GM04504 (cell line): ENCODE data around the gene CASTOR1.

Experiments
- DNase-seq: peaks from one replicate; pipeline ENCODE4 v3.0.0-alpha.2; 2012; ENCODE audit warnings: low read depth

Gene CASTOR1

GRCh38 chr22:30263883-30264282, 25.4 kb downstream of the CASTOR1 start:
- no peak for DNase-seq

- no peak for DNase-seq
Measured at GRCh38 chr22:30262917-30263741, 26.2 kb downstream of the CASTOR1 start.

DNA sequence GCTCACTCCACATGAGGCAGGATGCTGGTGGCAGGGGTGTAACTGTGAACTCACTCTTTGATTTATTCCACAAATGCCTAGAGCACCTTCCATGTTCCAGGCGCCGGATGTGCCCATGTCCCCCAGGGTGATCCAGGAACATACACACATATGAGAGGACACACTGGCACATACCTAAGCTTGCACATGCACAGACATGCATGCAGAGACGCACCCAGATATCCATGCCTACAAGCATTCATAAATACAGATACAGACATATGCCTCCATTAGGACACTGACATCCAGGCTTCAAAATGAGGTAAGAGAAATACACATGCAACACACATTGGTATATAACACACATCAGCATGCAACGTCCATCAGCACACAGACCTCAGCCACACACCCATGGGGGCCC, 27.2 kb downstream of the CASTOR1 start:
- no peak for DNase-seq

DNA sequence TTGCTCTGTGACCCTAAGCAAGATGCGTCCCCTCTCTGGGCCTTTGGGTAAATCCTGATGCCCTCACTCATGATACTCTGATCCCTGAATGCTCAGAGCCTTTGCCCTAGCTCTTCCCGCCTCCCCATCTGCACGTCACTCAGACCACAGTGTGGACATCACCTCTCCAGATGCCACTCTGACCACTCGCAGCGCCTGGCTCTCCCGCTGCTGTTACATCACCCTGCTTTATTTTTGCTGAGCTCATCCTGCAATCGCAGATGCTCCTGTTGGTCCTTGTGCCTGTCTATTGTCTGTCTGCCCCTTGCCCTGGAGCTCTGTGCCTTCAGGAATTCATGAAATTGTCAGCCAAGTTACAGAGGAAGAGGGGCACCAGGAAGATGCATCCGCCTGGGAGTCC, 28.2 kb downstream of the CASTOR1 start:
- DNase-seq = no peak

DNA sequence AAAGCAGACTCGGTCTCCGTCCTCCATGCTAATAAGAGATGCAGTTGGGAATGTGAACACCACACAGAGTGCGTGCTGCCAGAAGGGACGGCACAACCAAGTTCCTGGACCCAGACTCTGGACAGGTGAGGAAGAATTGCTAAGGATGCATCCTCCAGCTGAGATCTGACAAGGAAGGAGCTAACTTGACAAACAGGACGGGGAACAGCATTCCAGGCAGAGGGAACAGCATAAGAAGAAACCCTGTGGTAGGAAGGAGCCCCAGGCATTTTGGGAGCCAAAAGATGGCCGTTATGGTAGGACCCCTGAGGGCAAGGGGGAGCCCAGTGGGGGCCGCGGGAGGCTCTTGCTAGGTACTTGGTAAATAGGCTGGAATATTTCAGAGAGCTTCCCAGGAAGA, 28.6 kb downstream of the CASTOR1 start:
- no peak for DNase-seq

GRCh38 chr22:30260276-30260675, 29.0 kb downstream of the CASTOR1 start:
- no peak for DNase-seq

GRCh38 chr22:30254314-30254713, 35.0 kb downstream of the CASTOR1 start:
- DNase-seq = no peak

- DNase-seq = no peak
Measured at GRCh38 chr22:30253205-30253852, 36.0 kb downstream of the CASTOR1 start.

DNA sequence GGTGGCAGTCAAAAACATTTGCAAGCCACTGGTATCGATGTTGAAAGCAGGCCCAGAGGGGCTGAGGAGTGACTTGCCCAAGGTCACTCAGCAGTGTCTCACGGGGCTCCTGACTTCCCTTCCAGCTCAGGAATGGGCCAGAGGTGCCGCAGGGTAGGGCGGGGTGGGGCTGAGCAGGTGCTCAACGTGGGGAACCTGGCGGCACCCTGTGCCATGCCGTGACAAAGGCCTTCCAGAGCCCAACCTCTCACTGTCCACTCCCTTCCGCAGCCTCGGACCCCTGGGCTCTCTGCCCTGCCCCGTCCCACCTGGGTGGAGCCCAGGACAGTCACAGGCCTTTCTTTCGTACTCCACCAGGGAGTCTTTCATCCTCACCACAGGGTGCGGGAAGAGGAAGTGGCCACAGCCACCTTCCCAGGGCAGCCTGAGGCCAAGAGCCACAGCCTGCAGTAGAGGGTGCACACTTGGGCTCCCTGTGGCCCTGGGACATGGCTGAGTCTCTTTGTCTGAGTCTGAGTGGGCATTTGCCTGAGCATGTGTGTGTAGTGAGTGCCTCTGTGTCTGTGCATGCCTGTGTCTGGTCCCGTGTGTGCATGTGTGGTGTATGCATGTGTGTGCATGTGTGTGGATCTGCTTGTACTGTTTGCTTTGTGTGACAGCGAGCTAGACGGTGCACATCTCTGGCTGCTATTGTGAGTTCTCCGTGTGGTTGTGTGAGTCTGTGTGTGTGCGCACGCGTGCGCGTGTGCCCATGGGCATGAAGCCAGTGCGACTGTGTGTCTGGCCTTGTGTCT, 36.7 kb downstream of the CASTOR1 start:
- DNase-seq = no peak

DNA sequence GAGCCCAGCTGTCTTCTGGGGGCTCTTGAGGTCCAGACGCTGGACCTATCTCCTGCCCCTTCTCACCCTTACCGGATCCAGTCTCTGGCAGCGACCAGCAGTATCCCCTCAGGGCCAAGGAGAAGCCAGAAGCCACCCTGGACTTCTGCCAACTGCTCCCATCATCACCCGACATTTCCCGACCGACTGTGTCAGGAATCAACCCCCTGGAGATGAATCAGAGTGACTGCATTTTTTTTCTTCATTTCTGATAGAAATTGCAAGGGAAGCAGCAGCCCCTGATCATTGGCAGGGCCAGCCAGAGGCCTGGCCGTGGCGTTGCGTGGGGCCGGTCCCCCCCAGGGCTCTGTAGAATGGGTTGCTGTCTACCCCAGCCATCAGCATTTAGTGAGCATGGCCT, 37.6 kb downstream of the CASTOR1 start:
- DNase-seq = no peak

DNA sequence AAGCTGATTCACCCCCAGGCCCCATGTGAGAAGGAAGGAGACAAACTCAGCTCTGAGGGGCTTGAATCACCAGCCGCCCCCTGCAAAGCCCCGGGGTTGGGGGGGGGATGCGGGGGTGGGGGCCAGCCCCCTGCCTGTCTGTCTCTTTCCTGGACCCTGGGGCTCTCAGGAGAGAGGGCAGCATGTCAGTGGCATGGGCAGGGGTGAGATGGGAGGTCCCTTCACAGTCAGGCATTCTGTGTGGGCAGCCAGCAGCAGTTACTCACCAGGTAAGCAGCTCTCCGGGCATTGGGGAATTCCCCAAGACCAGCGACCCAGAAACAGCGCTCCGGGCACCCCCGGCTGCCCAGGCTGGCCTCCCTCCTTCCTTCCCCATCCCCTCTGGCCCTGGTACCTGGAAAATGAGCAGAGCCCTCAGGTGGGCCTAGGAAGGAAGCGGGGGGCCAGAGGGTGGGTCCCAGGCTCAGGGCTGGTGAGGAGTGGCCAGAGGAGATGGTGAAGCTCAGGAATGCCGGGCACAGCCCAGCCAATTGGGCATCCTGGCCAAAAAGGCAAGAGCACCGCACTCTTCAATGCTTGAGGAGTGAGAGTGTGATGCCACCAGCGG, 38.5 kb downstream of the CASTOR1 start:
- DNase-seq = no peak

DNA sequence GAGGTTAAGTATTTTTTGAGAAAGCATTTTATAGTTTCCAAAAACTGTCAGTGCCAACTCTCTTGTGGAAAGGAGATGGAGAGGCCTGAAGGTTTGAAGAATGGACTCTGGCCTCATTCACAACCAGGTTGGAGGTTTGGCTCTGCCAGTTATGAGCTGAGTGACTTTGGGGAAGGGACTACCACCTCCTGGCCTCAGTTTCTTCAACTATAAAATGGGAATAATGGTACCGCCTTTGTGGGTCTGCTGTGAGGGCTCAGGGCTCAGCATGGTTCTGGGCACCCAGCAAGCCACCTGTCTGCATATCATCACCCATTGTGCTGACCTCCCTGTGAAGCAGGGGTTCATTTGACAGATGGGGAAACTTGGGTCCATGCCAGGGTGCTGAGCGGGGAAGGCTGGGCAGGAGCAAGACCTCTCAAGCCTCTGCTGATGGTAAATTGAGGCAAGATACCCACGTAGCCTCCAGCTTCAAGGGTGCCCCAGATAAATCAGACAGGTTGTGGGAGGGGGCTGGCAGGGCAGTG, 39.2 kb downstream of the CASTOR1 start:
- no peak for DNase-seq

GRCh38 chr22:30249049-30250038, 40.0 kb downstream of the CASTOR1 start:
- DNase-seq = no peak

DNA sequence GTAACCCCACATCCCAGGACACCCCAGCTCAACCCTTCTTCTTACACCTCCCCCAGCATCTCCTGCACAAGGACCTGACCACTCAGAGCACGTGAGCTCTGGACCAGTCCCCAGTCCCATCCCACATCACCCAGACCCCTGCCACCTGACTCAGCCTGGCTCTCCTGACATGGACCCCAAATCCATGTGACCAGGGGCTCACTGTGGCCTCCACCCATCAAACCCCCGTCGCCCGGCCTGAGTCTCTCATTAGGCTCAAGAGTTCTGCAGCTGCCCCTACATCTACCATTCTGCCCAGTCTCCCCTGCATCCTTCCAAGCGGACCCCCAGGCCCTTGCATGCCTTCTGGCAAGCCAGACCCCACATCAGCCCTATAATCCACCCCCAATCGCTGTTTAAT, 40.8 kb downstream of the CASTOR1 start:
- DNase-seq = no peak

GRCh38 chr22:30247974-30248373, 41.3 kb downstream of the CASTOR1 start:
- DNase-seq = no peak

DNA sequence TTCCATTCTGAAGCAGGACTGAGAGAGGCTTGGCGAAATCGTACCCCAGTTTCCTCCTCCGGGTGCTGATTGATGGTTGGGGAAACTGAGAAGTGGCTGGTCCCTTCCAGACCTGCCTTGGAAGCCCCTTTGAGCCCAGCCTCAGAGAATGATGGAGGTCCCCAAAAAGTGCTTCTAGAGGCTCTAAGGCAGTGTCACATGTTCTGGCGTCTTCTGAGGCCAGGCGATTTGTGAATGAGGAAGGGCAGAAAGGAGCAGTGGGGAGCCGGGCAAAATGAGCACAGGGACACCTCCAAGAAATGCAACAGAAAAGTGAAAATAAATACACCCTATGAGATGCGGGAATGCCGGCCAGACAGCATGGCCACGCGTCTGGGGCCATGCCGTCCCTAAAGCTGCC, 41.7 kb downstream of the CASTOR1 start:
- no peak for DNase-seq

- DNase-seq = no peak
Measured at GRCh38 chr22:30246814-30247376, 42.4 kb downstream of the CASTOR1 start.

GRCh38 chr22:30245985-30246813, 43.1 kb downstream of the CASTOR1 start, which contains the start of gene LIF:
LIF (minus strand) TSS chr22:30246759; CDS start chr22:30246695, 64 bp downstream.
- DNase-seq = no peak

DNA sequence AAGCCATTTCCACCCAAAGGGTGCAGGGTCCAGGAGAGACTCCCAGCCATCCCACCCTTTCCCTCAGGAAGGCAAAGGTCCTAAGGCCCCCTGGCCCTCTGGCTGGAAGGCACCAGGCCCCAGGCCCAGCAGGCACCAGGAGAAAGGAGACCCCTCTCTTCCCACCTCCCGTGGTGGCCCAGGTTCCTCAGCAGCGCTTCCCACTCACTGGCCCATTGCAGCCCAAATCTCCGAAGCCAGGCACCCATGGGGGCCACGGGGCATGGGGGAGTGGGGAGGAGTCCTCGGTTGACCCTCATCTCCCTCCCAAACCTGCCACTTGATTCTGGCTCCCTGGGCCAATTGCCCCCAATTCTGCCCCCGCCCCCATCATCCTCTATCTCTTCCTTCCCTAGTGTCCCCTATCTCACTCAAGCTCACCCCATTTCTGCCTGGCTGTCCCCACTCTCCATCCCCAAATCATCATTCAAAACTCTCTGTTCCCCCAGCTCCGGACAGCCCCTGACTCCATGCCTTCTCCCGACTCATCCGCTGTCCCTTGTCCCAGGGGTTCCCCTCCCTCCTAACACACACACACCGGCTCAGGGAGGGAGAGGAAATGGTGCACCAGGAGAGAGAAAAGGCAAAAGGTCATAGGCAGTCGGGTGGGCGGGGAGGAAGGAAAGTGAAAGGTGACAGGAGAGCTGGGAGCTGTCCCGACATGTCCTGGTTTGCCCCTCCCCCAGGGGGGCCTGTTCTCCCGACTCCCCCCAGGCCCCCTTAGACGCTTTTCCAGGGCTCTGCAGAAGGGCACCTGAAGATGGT, 43.9 kb downstream of the CASTOR1 start:
- no peak for DNase-seq
